Suprapubic skin (tissue), 4 donors: ENCODE data around the gene SMAD7.

Experiments used
- CTCF ChIP-seq, 2 donors: fragments of 200-600 bp in 1 of 2; fragments of 450-650 bp in 1 of 2; sonication (generic) in 1 of 2; IDR thresholded peaks; one replicate each; pipeline ENCODE4 v1.5.1; 2016 to 2019; ENCODE audit warnings: antibody characterized with exemption in 2 of 2, mild to moderate bottlenecking in 1 of 2, moderate library complexity in 1 of 2
- POLR2A ChIP-seq, 2 donors: fragments of 450-650 bp; IDR thresholded peaks; one replicate each; pipeline ENCODE4 v1.6.1; 2017; ENCODE audit warnings: antibody characterized with exemption in 2 of 2, mild to moderate bottlenecking in 2 of 2, moderate library complexity in 2 of 2
- POLR2AphosphoS5 ChIP-seq, 3 donors: sonication (generic); formaldehyde crosslinking; IDR thresholded peaks; one replicate each; pipeline ENCODE4 v1.6.1; 2017; ENCODE audit warnings: antibody characterized with exemption in 3 of 3

GRCh38 chr18:48875942-48876511 is 74.7 kb downstream of the SMAD7 start:
- TF ChIP-seq CTCF (IDR thresholded peaks at IDR 0.05), result no peak
- TF ChIP-seq POLR2AphosphoS5 (IDR thresholded peaks at IDR 0.05), result no peak
- TF ChIP-seq POLR2A (IDR thresholded peaks at IDR 0.05), result no peak
